Gastroesophageal sphincter (tissue), 3 donors: ENCODE measurements around the gene NELFCD.

Experiments
- POLR2A ChIP-seq, 2 donors: fragments of 450-650 bp; IDR thresholded peaks; one replicate each; pipeline ENCODE4 v1.6.1; 2017; ENCODE audit warnings: antibody characterized with exemption in 2 of 2, mild to moderate bottlenecking in 2 of 2, moderate library complexity in 1 of 2
- TF ChIP-seq, protein P1 (sequence below), 4 experiments: fragments of 200-600 bp in 2 of 4; fragments of 450-650 bp in 2 of 4; sonication (generic) in 1 of 4; IDR thresholded peaks; one replicate each; pipeline ENCODE4 v1.5.1; 2017 to 2019; ENCODE audit warnings: antibody characterized with exemption in 4 of 4, mild to moderate bottlenecking in 2 of 4, moderate library complexity in 2 of 4

DNA sequence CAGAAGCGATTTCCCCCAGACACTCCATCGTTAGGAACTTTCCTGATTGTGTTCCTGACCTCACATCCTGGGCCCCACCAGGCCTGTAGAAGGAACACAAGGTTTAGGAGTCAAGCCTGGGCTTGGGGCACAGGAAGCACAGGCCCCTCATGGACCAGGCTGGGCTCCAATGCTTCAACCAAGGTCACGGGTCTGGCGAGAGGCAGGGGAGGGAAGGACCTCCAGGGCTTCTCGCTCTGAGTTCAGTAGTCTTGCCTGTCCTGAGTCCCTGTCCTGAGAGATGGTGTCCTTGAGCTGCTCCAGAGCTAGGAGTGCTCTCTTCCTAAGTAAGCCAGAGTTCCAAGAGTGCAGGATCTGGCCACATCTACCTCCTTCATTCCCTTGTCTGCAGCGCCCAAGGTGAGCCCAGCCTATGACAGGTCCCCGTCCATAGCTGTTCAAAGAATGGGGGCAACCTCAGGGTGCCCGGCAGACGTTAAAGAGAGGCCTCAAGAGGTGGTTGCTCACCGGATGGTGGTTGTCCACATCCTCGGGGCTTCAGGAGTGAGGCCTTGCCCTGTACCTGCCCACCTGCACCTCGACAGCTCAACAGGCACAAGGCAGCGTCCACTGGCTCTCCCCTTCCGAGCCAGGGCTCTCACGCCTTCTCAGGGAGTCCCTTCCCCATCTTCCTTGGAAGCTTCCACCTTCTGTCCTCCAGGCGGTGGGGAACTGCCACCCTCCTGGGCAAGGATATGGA, 36.6 kb downstream of the NELFCD start:
- no peak for TF ChIP-seq POLR2A (IDR thresholded peaks at IDR 0.05)
- TF ChIP-seq, protein P1, sequence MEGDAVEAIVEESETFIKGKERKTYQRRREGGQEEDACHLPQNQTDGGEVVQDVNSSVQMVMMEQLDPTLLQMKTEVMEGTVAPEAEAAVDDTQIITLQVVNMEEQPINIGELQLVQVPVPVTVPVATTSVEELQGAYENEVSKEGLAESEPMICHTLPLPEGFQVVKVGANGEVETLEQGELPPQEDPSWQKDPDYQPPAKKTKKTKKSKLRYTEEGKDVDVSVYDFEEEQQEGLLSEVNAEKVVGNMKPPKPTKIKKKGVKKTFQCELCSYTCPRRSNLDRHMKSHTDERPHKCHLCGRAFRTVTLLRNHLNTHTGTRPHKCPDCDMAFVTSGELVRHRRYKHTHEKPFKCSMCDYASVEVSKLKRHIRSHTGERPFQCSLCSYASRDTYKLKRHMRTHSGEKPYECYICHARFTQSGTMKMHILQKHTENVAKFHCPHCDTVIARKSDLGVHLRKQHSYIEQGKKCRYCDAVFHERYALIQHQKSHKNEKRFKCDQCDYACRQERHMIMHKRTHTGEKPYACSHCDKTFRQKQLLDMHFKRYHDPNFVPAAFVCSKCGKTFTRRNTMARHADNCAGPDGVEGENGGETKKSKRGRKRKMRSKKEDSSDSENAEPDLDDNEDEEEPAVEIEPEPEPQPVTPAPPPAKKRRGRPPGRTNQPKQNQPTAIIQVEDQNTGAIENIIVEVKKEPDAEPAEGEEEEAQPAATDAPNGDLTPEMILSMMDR (IDR thresholded peaks at IDR 0.05), result no peak
